Measurements from ENCODE around the gene PTPDC1.

PTPDC1 gene

GRCh38 chr9:94148419-94148818 lies 64.2 kb downstream of the PTPDC1 start:
- Histone ChIP-seq H2BK15ac (replicated peaks; ENCODE audit: low read depth) (no peak overlapping the region), H3K27ac (ENCODE audit: low read depth, low read length) (peak overlapping the region; percentile 9), H3K4me1 (ENCODE audit: control insufficient read depth, low read depth, low read length) (peaks cover 31% of the 10 kb centered on the region), H3K9ac (ENCODE audit: low read length) (no peak overlapping the region), H3K36me3 (ENCODE audit: control insufficient read depth, insufficient read depth, low read length) (no peaks in the 10 kb centered on the region), H3K27me3 (ENCODE audit: insufficient read depth, low read length, poor library complexity) (no peaks in the 10 kb centered on the region), H2AK5ac (ENCODE audit: low read length) (no peak overlapping the region), H4K5ac (ENCODE audit: low read length) (no peak overlapping the region), H3K4me2 (ENCODE audit: low read length) (no peak overlapping the region), H3K4me3 (ENCODE audit: low read length) (no peak overlapping the region), H2BK120ac (ENCODE audit: low read depth, low read length) (peak overlapping the region; percentile 48), H4K8ac (ENCODE audit: low read depth, low read length) (no peak overlapping the region), H3K56ac (ENCODE audit: low read length) (peak overlapping the region; percentile 76), H3K4ac (ENCODE audit: low read depth, low read length) (no peak overlapping the region), H3K79me2 (ENCODE audit: control insufficient read depth, insufficient read depth, low read length) (no peaks in the 10 kb centered on the region), H2BK5ac (ENCODE audit: low read length) (peak overlapping the region; percentile 88), H3K18ac (ENCODE audit: low read length) (peak overlapping the region; percentile 41), H3K23ac (ENCODE audit: low read length) (no peak overlapping the region), H3K79me1 (ENCODE audit: low read length) (no peaks in the 10 kb centered on the region)
- DNase-seq: peak; percentile 67
- no CpG with 5 or more reads among the region's 5 CpGs for WGBS (ENCODE audit: extremely low coverage, insufficient coverage, low lambda C conversion rate)

- Histone ChIP-seq H2BK5ac (ENCODE audit: low read length) (peak overlapping the region; percentile 54), H3K36me3 (ENCODE audit: control insufficient read depth, insufficient read depth, low read length) (no peaks in the 10 kb centered on the region), H3K27me3 (ENCODE audit: insufficient read depth, low read length, poor library complexity) (no peaks in the 10 kb centered on the region), H2AK5ac (ENCODE audit: low read length) (no peak overlapping the region), H3K4me1 (ENCODE audit: control insufficient read depth, low read depth, low read length) (peaks cover 31% of the 10 kb centered on the region), H3K4me3 (ENCODE audit: low read length) (no peak overlapping the region), H4K8ac (ENCODE audit: low read depth, low read length) (no peak overlapping the region), H3K4ac (ENCODE audit: low read depth, low read length) (no peak overlapping the region), H3K4me2 (ENCODE audit: low read length) (no peak overlapping the region), H3K18ac (ENCODE audit: low read length) (peak overlapping the region; percentile 8), H3K9ac (ENCODE audit: low read length) (peak overlapping the region; percentile 1), H3K56ac (ENCODE audit: low read length) (peak overlapping the region; percentile 63), H3K27ac (ENCODE audit: low read depth, low read length) (no peak overlapping the region), H3K23ac (ENCODE audit: low read length) (no peak overlapping the region), H3K79me2 (ENCODE audit: control insufficient read depth, insufficient read depth, low read length) (no peaks in the 10 kb centered on the region), H3K79me1 (ENCODE audit: low read length) (no peaks in the 10 kb centered on the region), H2BK15ac (replicated peaks; ENCODE audit: low read depth) (no peak overlapping the region), H2BK120ac (ENCODE audit: low read depth, low read length) (no peak overlapping the region), H4K5ac (ENCODE audit: low read length) (no peak overlapping the region)
- no CpG with 5 or more reads among the region's 6 CpGs for WGBS (ENCODE audit: extremely low coverage, insufficient coverage, low lambda C conversion rate)
- DNase-seq: no peak
These were observed 65.4 kb downstream of the PTPDC1 start for GRCh38 chr9:94149696-94150095.

GRCh38 chr9:94150279-94150828 lies 66.1 kb downstream of the PTPDC1 start:
- Histone ChIP-seq H2BK120ac (ENCODE audit: low read depth, low read length) (no peak overlapping the region), H4K5ac (ENCODE audit: low read length) (peak overlapping the region; percentile 8), H3K27me3 (ENCODE audit: insufficient read depth, low read length, poor library complexity) (no peaks in the 10 kb centered on the region), H3K79me1 (ENCODE audit: low read length) (no peaks in the 10 kb centered on the region), H3K23ac (ENCODE audit: low read length) (no peak overlapping the region), H3K79me2 (ENCODE audit: control insufficient read depth, insufficient read depth, low read length) (no peaks in the 10 kb centered on the region), H2AK5ac (ENCODE audit: low read length) (peak overlapping the region; percentile 35), H3K4me3 (ENCODE audit: low read length) (no peak overlapping the region), H2BK15ac (replicated peaks; ENCODE audit: low read depth) (no peak overlapping the region), H3K36me3 (ENCODE audit: control insufficient read depth, insufficient read depth, low read length) (no peaks in the 10 kb centered on the region), H2BK5ac (ENCODE audit: low read length) (peak overlapping the region; percentile 29), H4K8ac (ENCODE audit: low read depth, low read length) (no peak overlapping the region), H3K4ac (ENCODE audit: low read depth, low read length) (peak overlapping the region; percentile 87), H3K9ac (ENCODE audit: low read length) (peak overlapping the region; percentile 10), H3K4me2 (ENCODE audit: low read length) (no peak overlapping the region), H3K27ac (ENCODE audit: low read depth, low read length) (peak overlapping the region; percentile 34), H3K56ac (ENCODE audit: low read length) (peak overlapping the region; percentile 38), H3K18ac (ENCODE audit: low read length) (peak overlapping the region; percentile 8), H3K4me1 (ENCODE audit: control insufficient read depth, low read depth, low read length) (peaks cover 31% of the 10 kb centered on the region)
- no CpG with 5 or more reads among the region's 3 CpGs for WGBS (ENCODE audit: extremely low coverage, insufficient coverage, low lambda C conversion rate)
- no peak for DNase-seq

GRCh38 chr9:94150890-94151650 lies 66.8 kb downstream of the PTPDC1 start:
- no peak overlapping the region for H3K9ac ChIP-seq (ENCODE audit: low read length)
- no peak overlapping the region for H4K8ac ChIP-seq (ENCODE audit: low read depth, low read length)
- no peak overlapping the region for H3K4me2 ChIP-seq (ENCODE audit: low read length)
- no peak overlapping the region for H3K4me3 ChIP-seq (ENCODE audit: low read length)
- H3K4ac ChIP-seq (ENCODE audit: low read depth, low read length): peak overlapping the region; percentile 87
- peak overlapping the region; percentile 5 for H2AK5ac ChIP-seq (ENCODE audit: low read length)
- no peaks in the 10 kb centered on the region for H3K79me2 ChIP-seq (ENCODE audit: control insufficient read depth, insufficient read depth, low read length)
- no peak overlapping the region for H4K5ac ChIP-seq (ENCODE audit: low read length)
- H3K27ac ChIP-seq (ENCODE audit: low read depth, low read length): peak overlapping the region; percentile 34
- H3K18ac ChIP-seq (ENCODE audit: low read length): peak overlapping the region; percentile 8
- peak overlapping the region; percentile 44 for H2BK5ac ChIP-seq (ENCODE audit: low read length)
- H3K36me3 ChIP-seq (ENCODE audit: control insufficient read depth, insufficient read depth, low read length): no peaks in the 10 kb centered on the region
- no peak overlapping the region for H2BK120ac ChIP-seq (ENCODE audit: low read depth, low read length)
- peaks cover 31% of the 10 kb centered on the region for H3K4me1 ChIP-seq (ENCODE audit: control insufficient read depth, low read depth, low read length)
- H3K79me1 ChIP-seq (ENCODE audit: low read length): no peaks in the 10 kb centered on the region
- peak overlapping the region; percentile 59 for H3K56ac ChIP-seq (ENCODE audit: low read length)
- no peaks in the 10 kb centered on the region for H3K27me3 ChIP-seq (ENCODE audit: insufficient read depth, low read length, poor library complexity)
- peak; percentile 74 for DNase-seq
- no peak overlapping the region for H3K23ac ChIP-seq (ENCODE audit: low read length)
- H2BK15ac ChIP-seq (replicated peaks; ENCODE audit: low read depth): no peak overlapping the region
- WGBS (ENCODE audit: extremely low coverage, insufficient coverage, low lambda C conversion rate): no CpG with 5 or more reads among the region's 11 CpGs

GRCh38 chr9:94153905-94154304 lies 69.6 kb downstream of the PTPDC1 start:
- Histone ChIP-seq H3K27me3 (ENCODE audit: insufficient read depth, low read length, poor library complexity) (no peaks in the 10 kb centered on the region), H2AK5ac (ENCODE audit: low read length) (no peak overlapping the region), H3K36me3 (ENCODE audit: control insufficient read depth, insufficient read depth, low read length) (no peaks in the 10 kb centered on the region), H2BK120ac (ENCODE audit: low read depth, low read length) (no peak overlapping the region), H3K18ac (ENCODE audit: low read length) (no peak overlapping the region), H2BK15ac (replicated peaks; ENCODE audit: low read depth) (no peak overlapping the region), H3K79me2 (ENCODE audit: control insufficient read depth, insufficient read depth, low read length) (no peaks in the 10 kb centered on the region), H4K5ac (ENCODE audit: low read length) (no peak overlapping the region), H3K9ac (ENCODE audit: low read length) (no peak overlapping the region), H4K8ac (ENCODE audit: low read depth, low read length) (no peak overlapping the region), H2BK5ac (ENCODE audit: low read length) (no peak overlapping the region), H3K56ac (ENCODE audit: low read length) (no peak overlapping the region), H3K4ac (ENCODE audit: low read depth, low read length) (no peak overlapping the region), H3K23ac (ENCODE audit: low read length) (no peak overlapping the region), H3K27ac (ENCODE audit: low read depth, low read length) (no peak overlapping the region), H3K79me1 (ENCODE audit: low read length) (no peaks in the 10 kb centered on the region), H3K4me3 (ENCODE audit: low read length) (no peak overlapping the region), H3K4me2 (ENCODE audit: low read length) (no peak overlapping the region), H3K4me1 (ENCODE audit: control insufficient read depth, low read depth, low read length) (peaks cover 23% of the 10 kb centered on the region)
- DNase-seq: no peak
- no CpG with 5 or more reads among the region's 1 CpG for WGBS (ENCODE audit: extremely low coverage, insufficient coverage, low lambda C conversion rate)
